22Rv1 (cell line): Measurements from ENCODE around the gene PCCA.

Experiments
- ZFX ChIP-seq: fragments of 450-650 bp; IDR thresholded peaks from 2 replicates; pipeline ENCODE4 v1.6.1; 2017; ENCODE audit warnings: antibody characterized with exemption, borderline replicate concordance
- TF ChIP-seq, protein P1 (sequence below): fragments of 450-650 bp; IDR thresholded peaks from 2 replicates; pipeline ENCODE4 v1.5.1; 2017; ENCODE audit warnings: mild to moderate bottlenecking

DNA sequence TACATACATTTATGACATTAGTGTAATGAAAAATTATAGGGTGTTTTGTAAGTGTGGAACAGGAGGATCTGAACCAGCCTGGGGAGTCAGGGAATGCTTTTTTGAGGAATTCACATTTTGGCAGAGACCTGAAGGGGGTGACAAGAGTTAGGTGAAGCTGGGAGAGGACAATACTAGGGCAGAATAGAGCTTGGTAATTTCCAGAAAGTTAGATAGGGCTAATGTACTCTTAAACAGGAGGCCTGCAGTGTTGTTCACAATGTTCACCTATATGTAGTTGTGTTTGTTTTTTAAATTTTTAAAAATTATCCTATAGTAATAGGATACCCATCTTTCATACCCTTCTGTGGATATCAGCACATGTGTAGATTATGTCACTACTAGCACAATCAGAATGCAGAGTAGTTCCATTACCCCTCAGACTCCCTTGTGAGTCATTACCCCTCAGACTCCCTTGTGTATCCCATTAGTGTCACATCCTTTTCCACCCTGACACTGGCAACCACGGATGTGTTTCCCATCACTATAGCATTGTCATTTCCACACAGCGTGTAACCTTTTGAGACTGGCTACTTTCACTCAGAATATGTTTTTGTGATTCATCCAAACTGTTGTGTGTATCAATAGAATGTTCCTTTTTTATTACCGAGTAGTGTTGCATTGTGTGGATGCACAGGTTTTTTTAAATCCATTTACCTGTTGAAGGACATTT lies 43.1 kb downstream of the PCCA start:
- TF ChIP-seq, protein P1, sequence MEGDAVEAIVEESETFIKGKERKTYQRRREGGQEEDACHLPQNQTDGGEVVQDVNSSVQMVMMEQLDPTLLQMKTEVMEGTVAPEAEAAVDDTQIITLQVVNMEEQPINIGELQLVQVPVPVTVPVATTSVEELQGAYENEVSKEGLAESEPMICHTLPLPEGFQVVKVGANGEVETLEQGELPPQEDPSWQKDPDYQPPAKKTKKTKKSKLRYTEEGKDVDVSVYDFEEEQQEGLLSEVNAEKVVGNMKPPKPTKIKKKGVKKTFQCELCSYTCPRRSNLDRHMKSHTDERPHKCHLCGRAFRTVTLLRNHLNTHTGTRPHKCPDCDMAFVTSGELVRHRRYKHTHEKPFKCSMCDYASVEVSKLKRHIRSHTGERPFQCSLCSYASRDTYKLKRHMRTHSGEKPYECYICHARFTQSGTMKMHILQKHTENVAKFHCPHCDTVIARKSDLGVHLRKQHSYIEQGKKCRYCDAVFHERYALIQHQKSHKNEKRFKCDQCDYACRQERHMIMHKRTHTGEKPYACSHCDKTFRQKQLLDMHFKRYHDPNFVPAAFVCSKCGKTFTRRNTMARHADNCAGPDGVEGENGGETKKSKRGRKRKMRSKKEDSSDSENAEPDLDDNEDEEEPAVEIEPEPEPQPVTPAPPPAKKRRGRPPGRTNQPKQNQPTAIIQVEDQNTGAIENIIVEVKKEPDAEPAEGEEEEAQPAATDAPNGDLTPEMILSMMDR = no peak
- no peak for TF ChIP-seq ZFX
